Measurements from ENCODE around the gene GABRR2.

Gene GABRR2

GRCh38 chr6:89315249-89315885, at the start of gene GABRR2:
Gene GABRR2 (minus strand): TSS chr6:89315299. CDS start chr6:89315165, 134 bp downstream.
- DNase-seq (ENCODE audit: low read depth): no peak

DNA sequence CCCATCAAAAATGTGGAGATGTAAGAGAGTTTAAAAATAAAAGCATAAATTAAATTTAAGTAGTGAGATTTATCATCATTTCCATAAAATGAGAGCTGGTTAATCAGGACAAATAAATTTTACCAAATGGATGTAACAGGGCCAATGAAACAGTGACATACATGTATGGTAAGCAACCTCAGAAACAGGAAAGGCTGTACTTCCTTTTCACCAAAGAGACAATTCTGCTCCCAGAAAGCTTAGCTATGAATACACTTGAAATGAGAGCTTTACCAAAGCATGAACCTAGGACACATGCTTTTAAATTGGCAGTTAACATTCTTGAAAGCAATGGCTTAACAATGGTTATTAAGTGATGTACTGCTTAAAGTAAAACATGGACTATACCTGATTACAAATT, 49.5 kb upstream of the GABRR2 start:
- DNase-seq (ENCODE audit: low read depth): no peak

- DNase-seq (ENCODE audit: low read depth): no peak
Observed at GRCh38 chr6:89361171-89361570, 46.1 kb upstream of the GABRR2 start.

DNA sequence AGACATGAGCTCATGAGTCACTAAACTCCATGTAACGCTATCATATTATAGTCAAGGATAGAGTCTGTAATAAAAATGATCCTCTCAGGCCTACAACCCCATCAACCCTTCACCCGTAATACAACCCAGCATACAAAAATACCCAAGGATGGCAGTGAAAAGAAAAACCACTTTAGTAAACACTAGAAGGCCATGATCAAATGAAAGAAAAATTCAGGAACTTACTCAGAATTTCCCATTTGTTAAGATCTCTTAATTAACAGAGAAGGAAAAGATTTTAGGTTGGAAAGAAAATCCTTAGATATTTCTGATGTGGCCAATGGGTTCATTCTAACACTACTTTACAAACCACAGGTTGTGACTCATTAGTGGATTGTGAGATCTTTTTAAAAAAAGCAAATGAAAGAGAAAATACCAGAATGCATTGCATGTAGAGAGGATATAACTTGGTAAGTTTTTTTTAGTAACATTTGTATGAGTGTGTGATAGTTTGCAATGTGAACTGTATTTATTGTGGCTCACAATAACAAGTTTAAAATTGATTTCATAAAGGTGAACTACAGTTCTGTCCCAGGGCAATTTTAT, 45.4 kb upstream of the GABRR2 start:
- DNase-seq (ENCODE audit: low read depth): peak; percentile 46

- DNase-seq (ENCODE audit: low read depth): no peak
Observed at GRCh38 chr6:89359561-89359960, 44.5 kb upstream of the GABRR2 start.

GRCh38 chr6:89357390-89357789, 42.3 kb upstream of the GABRR2 start:
- DNase-seq (ENCODE audit: low read depth): no peak

- DNase-seq (ENCODE audit: low read depth): no peak
Observed at GRCh38 chr6:89356642-89357170, 41.6 kb upstream of the GABRR2 start.

DNA sequence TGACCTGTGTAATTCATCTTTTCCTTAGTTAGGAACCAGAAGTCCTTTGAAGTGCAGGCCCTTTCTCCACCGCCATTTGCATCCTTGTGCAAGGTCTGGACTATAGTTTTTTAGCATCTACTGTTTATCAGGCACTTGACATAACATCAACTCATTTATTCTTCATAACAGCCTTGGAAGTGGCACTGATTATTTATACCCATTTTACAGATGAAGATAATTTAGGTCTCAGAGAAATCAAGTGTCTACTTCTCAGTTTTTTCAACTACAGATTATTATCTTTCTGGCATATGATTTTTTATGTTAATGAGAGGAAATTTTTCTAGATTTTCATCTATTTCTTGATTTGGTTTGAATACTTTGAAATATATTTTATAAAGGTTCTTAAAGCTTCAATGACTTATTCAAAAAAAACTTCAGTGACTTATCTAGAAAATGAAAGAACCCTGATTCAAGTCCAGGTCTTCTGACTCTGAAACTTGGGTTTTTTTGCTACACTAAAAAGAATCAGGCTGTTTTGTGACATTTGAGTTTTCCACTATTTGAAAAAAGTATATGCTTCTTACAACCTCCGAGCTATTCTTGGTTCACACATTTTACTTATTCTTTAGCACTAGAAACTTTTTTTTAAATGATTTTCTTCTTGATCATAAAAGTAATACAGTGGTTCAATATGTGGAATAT, 40.6 kb upstream of the GABRR2 start:
- no peak for DNase-seq (ENCODE audit: low read depth)

DNA sequence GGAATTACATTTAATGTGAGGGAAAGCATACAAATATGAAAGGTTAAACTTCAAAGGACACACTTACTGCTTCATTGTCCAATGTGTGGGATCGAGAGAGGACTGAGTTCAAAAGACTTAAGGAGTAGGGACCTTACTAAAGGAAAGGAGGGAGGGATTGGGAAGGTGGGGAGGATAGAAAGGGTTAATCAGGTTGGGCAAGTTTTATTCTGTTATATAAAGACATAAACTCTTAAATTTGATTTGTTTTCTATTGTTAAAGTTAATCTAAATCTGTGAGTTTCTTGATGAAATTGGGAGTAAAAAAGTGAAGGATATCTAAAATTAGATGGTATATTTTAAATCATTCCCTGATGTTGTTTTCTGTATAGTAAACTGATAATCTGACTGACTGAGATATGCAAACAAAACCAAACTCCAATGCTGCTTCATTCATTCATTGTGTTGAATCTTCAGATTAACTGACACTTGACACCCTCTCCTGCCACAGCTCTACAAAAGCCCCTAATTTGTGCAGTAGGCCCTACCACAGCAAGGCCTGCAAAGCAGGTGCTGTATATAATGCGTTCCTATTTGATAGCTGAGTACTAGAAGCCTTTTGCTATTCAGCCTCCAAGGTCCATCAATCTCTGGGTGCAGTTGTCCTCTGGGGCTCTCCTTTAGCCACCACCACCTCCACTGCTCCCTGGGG, 38.7 kb upstream of the GABRR2 start:
- no peak for DNase-seq (ENCODE audit: low read depth)

GRCh38 chr6:89353118-89353556, 38.0 kb upstream of the GABRR2 start:
- DNase-seq (ENCODE audit: low read depth): no peak

GRCh38 chr6:89352278-89353117, 37.4 kb upstream of the GABRR2 start, which contains the start of gene UBE2J1:
Gene UBE2J1 (minus strand): TSS chr6:89352722. CDS start chr6:89352569, 153 bp downstream.
- DNase-seq (ENCODE audit: low read depth): peak; percentile 91

GRCh38 chr6:89351671-89352277, 36.7 kb upstream of the GABRR2 start:
- DNase-seq (ENCODE audit: low read depth): peak; percentile 18

- peak; percentile 5 for DNase-seq (ENCODE audit: low read depth)
Observed at GRCh38 chr6:89350281-89350966, 35.3 kb upstream of the GABRR2 start.

DNA sequence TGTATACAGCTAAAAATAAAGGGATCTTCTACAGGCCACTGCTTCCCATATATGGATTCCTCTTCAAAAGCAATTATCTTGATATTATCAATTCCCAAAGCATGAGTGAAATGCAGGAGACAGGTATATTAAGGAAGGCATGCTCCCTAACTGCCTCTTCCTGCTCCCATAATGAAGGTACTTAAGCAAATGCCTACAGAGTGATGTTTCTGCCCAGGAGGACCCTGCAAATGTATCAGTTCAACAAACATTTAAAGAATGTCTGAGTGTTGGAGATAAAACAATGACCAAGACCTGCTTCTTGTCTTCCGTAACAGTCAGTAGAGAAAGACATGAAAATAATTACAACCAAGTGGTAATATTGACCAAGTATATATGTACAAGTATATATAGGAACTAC, 33.3 kb upstream of the GABRR2 start:
- DNase-seq (ENCODE audit: low read depth): peak; percentile 53

- DNase-seq (ENCODE audit: low read depth): no peak
Observed at GRCh38 chr6:89347825-89348224, 32.7 kb upstream of the GABRR2 start.

DNA sequence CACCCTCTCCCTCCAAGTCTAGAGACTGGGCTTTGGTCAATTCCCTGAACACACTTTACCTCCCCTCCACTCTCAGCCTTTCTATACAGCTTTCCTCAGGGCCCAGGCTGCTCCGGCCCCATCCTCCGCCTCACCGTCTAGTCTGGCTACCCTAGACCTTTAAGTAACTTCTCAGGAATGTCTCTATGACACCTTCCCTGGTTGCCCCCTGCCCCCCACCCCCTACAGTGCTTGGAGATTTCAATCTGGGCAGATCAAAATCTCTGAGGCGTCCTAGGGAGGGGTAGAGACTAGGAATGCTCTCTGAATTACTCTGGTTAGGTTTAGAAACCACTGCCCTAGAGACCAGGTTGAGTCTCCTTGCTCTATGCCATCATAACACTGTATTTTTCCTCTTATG, 31.3 kb upstream of the GABRR2 start:
- DNase-seq (ENCODE audit: low read depth): no peak

DNA sequence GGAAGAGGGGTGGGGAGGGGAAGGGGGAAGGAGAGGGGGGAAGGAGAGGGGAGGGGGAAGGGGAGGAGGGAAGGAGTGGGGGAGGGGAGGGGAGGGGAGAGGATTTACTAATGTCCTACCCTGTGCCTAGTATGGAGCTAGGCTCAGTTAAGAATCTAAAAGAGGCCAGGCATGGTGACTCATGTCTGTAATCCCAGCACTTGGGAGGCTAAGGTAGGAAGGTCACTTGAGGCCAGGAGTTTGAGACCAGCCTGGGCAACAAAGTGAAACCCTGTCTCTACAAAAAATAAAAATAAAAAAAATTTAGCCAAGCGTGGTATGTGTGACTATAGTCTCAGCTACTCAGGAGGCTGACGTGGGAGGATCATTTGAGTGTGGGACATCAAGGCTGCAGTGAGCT, 24.5 kb upstream of the GABRR2 start:
- DNase-seq (ENCODE audit: low read depth): peak; percentile 19

- no peak for DNase-seq (ENCODE audit: low read depth)
Observed at GRCh38 chr6:89335164-89335563, 20.1 kb upstream of the GABRR2 start.

DNA sequence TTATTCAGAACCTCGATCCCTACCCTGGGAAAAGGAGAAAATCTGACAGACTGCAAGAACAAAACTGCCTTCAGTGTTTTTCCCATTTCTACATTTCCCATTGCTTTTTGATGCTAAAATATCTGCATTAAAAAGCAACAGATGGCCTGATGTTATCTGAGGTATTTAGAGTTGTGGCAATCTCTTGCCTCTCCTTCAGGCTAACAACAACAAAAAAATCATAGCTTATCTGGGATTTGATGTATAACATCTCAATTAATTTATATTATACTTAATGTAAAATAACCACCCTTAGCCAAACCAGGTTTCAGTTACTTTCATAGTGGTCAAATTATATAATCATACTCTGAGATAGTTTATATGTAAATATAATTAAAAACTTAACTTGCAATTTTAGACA, 15.8 kb upstream of the GABRR2 start:
- DNase-seq (ENCODE audit: low read depth): no peak

- DNase-seq (ENCODE audit: low read depth): no peak
Observed at GRCh38 chr6:89328976-89329375, 13.9 kb upstream of the GABRR2 start.

All from ELR (cell line).